ENCODE measurements around the gene AFF2. TPM values are rescaled to one million over a fixed set of nuclear protein-coding genes. Genes with fewer than 3 reads are reported as not detected.

The AFF2 gene
- total RNA-seq, 1 experiment from 2014 or later: 231 TPM

- H3K4me3 ChIP-seq (ENCODE audit: low read length): no peak overlapping the region
- H3K9me2 ChIP-seq (replicated peaks; ENCODE audit: insufficient read depth, low read length): no peaks in the 10 kb centered on the region
- no peak overlapping the region for H3K27ac ChIP-seq (ENCODE audit: low read length)
- no peaks in the 10 kb centered on the region for H4K20me1 ChIP-seq (ENCODE audit: insufficient read depth, low read depth, low read length)
- no peak overlapping the region for H3K4me2 ChIP-seq (ENCODE audit: low read depth, low read length, poor library complexity, severe bottlenecking)
- H2AFZ ChIP-seq (ENCODE audit: low read length): no peak overlapping the region
- H3K4me1 ChIP-seq (ENCODE audit: low read length): no peaks in the 10 kb centered on the region
- H3K36me3 ChIP-seq (ENCODE audit: insufficient read depth, low read length): no peaks in the 10 kb centered on the region
- H3K9me3 ChIP-seq (ENCODE audit: low read length): no peaks in the 10 kb centered on the region
- no peaks in the 10 kb centered on the region for H3K27me3 ChIP-seq (ENCODE audit: low read length)
- no peaks in the 10 kb centered on the region for H3K79me2 ChIP-seq (ENCODE audit: low read length)
- DNase-seq: no peak
- no peak overlapping the region for H3K9ac ChIP-seq (ENCODE audit: low read length)
Measured at GRCh38 chrX:149045645-149046210, 545.3 kb downstream of the AFF2 start.

Small RNA genes lying within 50 kb of the gene (small RNA-seq; reads per million reads assigned to genes)
- 0.24 reads per million for gene RN7SKP267
